ENCODE results near the gene STEAP3. TPM values are rescaled to one million over a fixed set of nuclear protein-coding genes. Genes with fewer than 3 reads are reported as not detected.

The STEAP3 gene
- total RNA-seq, 1 experiment from 2014 or later: 32.3 TPM

DNA sequence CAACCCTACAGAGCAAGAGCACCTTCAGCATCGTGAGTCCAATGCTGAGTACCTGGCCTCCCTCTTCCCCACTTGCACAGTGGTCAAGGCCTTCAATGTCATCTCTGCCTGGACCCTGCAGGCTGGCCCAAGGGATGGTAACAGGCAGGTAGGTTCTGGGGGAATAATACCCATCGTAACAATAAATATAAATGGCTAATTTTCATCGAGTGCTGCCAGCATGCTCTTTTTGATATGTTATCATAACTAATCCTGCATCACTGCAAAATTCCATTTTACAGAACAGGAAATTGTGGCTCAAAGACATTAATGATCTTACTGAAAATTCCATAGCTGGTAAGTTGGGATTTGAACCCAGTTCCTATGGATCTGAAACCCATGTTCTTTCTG lies 22.2 kb downstream of the STEAP3 start:
- Histone ChIP-seq H3K36me3 (ENCODE audit: control insufficient read depth in 1 of 2, insufficient read depth in 2 of 2, low read length in 2 of 2) (peaks cover 0 to 11% of the 10 kb centered on the region in 2 experiments; a peak in 2 of 4 replicates), H3K9ac (ENCODE audit: low read length) (no peak overlapping the region), H3K79me2 (ENCODE audit: insufficient read depth, low read length) (peaks cover 12% of the 10 kb centered on the region), H3K9me3 (ENCODE audit: control insufficient read depth in 1 of 2, insufficient read depth in 1 of 2, low read depth in 1 of 2, low read length in 2 of 2) (no peaks in the 10 kb centered on the region), H3K27ac (ENCODE audit: low read depth, low read length) (no peak overlapping the region), H3K4me1 (ENCODE audit: control insufficient read depth in 1 of 2, insufficient read depth in 2 of 2, low read length in 2 of 2) (peaks cover 25 to 31% of the 10 kb centered on the region in 2 experiments), H3K4me3 (replicated peaks in 1 of 2; ENCODE audit: low read depth in 1 of 2, low read length in 2 of 2) (no peak overlapping the region), H3K27me3 (ENCODE audit: insufficient read depth, low read length) (no peaks in the 10 kb centered on the region), H2AFZ (ENCODE audit: low read depth, low read length, poor library complexity, severe bottlenecking) (no peak overlapping the region), H3K4me2 (ENCODE audit: low read length) (no peak overlapping the region), H3K9me2 (ENCODE audit: insufficient read depth) (no peaks in the 10 kb centered on the region), H4K20me1 (ENCODE audit: insufficient read depth) (no peaks in the 10 kb centered on the region)
- RAD21 ChIA-PET (ENCODE audit: low non-redundant PET in 1 of 2, low total read pairs in 2 of 2, uncharacterized antibody in 2 of 2, unreplicated experiment in 2 of 2): no interaction called here
- intact Hi-C loops (cut with micrococcal nuclease): no loop called here
- DNase-seq (ENCODE audit: low read depth, low spot score) (no peak), ATAC-seq (no peak)
- TF ChIP-seq FOSL1 (IDR thresholded peaks at IDR 0.05; ENCODE audit: low read depth) (no peak), YY1 (IDR thresholded peaks at IDR 0.05; ENCODE audit: extremely low read depth, insufficient replicate concordance, low read depth, low read length) (no peak), ELF1 (IDR thresholded peaks at IDR 0.05; ENCODE audit: borderline replicate concordance, low read depth) (no peak), SP1 (IDR thresholded peaks at IDR 0.05; ENCODE audit: low read depth) (no peak), POLR2A (IDR thresholded peaks at IDR 0.05; ENCODE audit: borderline replicate concordance, extremely low read depth, insufficient read depth, insufficient read length) (no peak), ZNF274 (IDR thresholded peaks at IDR 0.05; ENCODE audit: low read depth, low read length) (no peak), CEBPB (IDR thresholded peaks at IDR 0.05; ENCODE audit: low read depth) (no peak), CTCF (IDR thresholded peaks at IDR 0.05 in 2 of 3, conservative IDR thresholded peaks at IDR 0.05 in 1 of 3; ENCODE audit: borderline replicate concordance in 1 of 3, insufficient read depth in 1 of 3, low read depth in 2 of 3, low read length in 2 of 3) (no peak)
- TF ChIP-seq, protein P1, sequence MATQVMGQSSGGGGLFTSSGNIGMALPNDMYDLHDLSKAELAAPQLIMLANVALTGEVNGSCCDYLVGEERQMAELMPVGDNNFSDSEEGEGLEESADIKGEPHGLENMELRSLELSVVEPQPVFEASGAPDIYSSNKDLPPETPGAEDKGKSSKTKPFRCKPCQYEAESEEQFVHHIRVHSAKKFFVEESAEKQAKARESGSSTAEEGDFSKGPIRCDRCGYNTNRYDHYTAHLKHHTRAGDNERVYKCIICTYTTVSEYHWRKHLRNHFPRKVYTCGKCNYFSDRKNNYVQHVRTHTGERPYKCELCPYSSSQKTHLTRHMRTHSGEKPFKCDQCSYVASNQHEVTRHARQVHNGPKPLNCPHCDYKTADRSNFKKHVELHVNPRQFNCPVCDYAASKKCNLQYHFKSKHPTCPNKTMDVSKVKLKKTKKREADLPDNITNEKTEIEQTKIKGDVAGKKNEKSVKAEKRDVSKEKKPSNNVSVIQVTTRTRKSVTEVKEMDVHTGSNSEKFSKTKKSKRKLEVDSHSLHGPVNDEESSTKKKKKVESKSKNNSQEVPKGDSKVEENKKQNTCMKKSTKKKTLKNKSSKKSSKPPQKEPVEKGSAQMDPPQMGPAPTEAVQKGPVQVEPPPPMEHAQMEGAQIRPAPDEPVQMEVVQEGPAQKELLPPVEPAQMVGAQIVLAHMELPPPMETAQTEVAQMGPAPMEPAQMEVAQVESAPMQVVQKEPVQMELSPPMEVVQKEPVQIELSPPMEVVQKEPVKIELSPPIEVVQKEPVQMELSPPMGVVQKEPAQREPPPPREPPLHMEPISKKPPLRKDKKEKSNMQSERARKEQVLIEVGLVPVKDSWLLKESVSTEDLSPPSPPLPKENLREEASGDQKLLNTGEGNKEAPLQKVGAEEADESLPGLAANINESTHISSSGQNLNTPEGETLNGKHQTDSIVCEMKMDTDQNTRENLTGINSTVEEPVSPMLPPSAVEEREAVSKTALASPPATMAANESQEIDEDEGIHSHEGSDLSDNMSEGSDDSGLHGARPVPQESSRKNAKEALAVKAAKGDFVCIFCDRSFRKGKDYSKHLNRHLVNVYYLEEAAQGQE (IDR thresholded peaks at IDR 0.05; ENCODE audit: low read depth): no peak
- POLR2A ChIA-PET: no interaction called here
- CTCF ChIA-PET: no interaction called here
- no TSS peak for BruUV-seq (replicated peaks)

Measured in HCT116 (cell line).